Body of pancreas (tissue), 4 donors: ENCODE measurements around the gene TNIP1. TPM values are rescaled to one million over a fixed set of nuclear protein-coding genes. Genes with fewer than 3 reads are reported as not detected.
A peak's percentile ranks its signal among the peaks of the same experiment; 100 is the strongest.

Experiments used
- ATAC-seq: fragments of 150-250 bp; one replicate; pipeline ENCODE4 v1.9.1; 2016
- DNase-seq, 4 donors: peaks; one replicate each; pipeline ENCODE4 v3.0.0-alpha.2; 2019
- H3K27ac ChIP-seq, 4 donors: fragments of 200-600 bp; sonication (generic); 1 replicate in 3 of 4; 2 replicates in 1 of 4; pipeline versions ENCODE4 v1.5.1 to v1.6.1; 2016 to 2019; ENCODE audit warnings: mild to moderate bottlenecking in 1 of 4, mixed read lengths in 1 of 4, moderate library complexity in 1 of 4
- H3K27me3 ChIP-seq, 2 donors: fragments of 200-600 bp; sonication (generic); one replicate each; pipeline ENCODE4 v1.6.0; 2016; ENCODE audit warnings: mild to moderate bottlenecking in 1 of 2
- H3K36me3 ChIP-seq, 2 donors: fragments of 200-600 bp; sonication (generic); replicated peaks in 1 of 2; 2 replicates each; pipeline ENCODE4 v1.5.1; 2016; ENCODE audit warnings: low read depth in 2 of 2; ENCODE audit not compliant: insufficient read depth in 1 of 2
- H3K4me1 ChIP-seq: fragments of 200-600 bp; sonication (generic); one replicate; pipeline ENCODE4 v1.6.0; 2016
- H3K4me3 ChIP-seq, 2 donors: fragments of 200-600 bp; sonication (generic); 1 replicate in 1 of 2; 2 replicates in 1 of 2; pipeline ENCODE4 v1.5.1; 2016 to 2019
- H3K9me3 ChIP-seq, 3 donors: fragments of 200-600 bp; sonication (generic); 1 replicate in 2 of 3; 2 replicates in 1 of 3; pipeline ENCODE4 v1.5.1; 2016
- CTCF ChIP-seq, 7 experiments: fragments of 450-650 bp in 4 of 7; fragments of 200-600 bp in 3 of 7; sonication (generic) in 3 of 7; IDR thresholded peaks; one replicate each; pipeline ENCODE4 v1.5.1; 2016 to 2019; ENCODE audit warnings: antibody characterized with exemption in 7 of 7
- POLR2A ChIP-seq, 3 donors: fragments of 450-650 bp; IDR thresholded peaks; one replicate each; pipeline ENCODE4 v1.6.1; 2016; ENCODE audit warnings: antibody characterized with exemption in 3 of 3, mild to moderate bottlenecking in 2 of 3
- WGBS, 2 donors: methylation state at CpG; one replicate each; pipeline ENCODE4 v1.1.5; 2017; 5-methylcytosine and 5-hydroxymethylcytosine counted together
- intact Hi-C: fragments of 100-400 bp; cut with DNase I; formaldehyde crosslinking; loops from one replicate; pipeline ENCODE4 v1.15.1; 2023
- total RNA-seq, 2 donors: library from RNA; depleted of rRNA; stranded (reverse); fragments of >200 nt; gene quantifications; one replicate each; pipeline ENCODE4 v1.1.0, GENCODE V29; 2016

Gene TNIP1
- total RNA-seq, 2 donors from 2014 or later: 89.3 to 111 TPM

- no peak for TF ChIP-seq CTCF (IDR thresholded peaks at IDR 0.05)
- TF ChIP-seq POLR2A (IDR thresholded peaks at IDR 0.05): no peak
- DNase-seq (peak in 1 of 4 donors; percentile 43), ATAC-seq (peak; percentile 52)
- intact Hi-C loops: no loop called here
- Histone ChIP-seq H3K9me3 (no peaks in the 10 kb centered on the region), H3K27me3 (no peaks in the 10 kb centered on the region), H3K4me1 (peaks cover 3% of the 10 kb centered on the region), H3K27ac (peak overlapping the region in 1 of 4 donors; percentile 9), H3K4me3 (no peak overlapping the region), H3K36me3 (peaks cover 16 to 61% of the 10 kb centered on the region in 2 donors)
- 58 to 60% methylated on average over 12 of the region's 12 CpGs for WGBS, 2 donors
Measured at GRCh38 chr5:151037561-151038411, 43.0 kb downstream of the TNIP1 start.

- TF ChIP-seq POLR2A (IDR thresholded peaks at IDR 0.05): no peak
- no peak for TF ChIP-seq CTCF (IDR thresholded peaks at IDR 0.05)
- peaks cover 3% of the 10 kb centered on the region for H3K4me1 ChIP-seq
- no peak overlapping the region for H3K27ac ChIP-seq
- WGBS, 2 donors: 76 to 79% methylated on average over 6 of the region's 6 CpGs
- ATAC-seq: no peak
- intact Hi-C loops: no loop called here
- H3K9me3 ChIP-seq: no peaks in the 10 kb centered on the region
- no peaks in the 10 kb centered on the region for H3K27me3 ChIP-seq
- peaks cover 16 to 65% of the 10 kb centered on the region in 2 donors for H3K36me3 ChIP-seq
- no peak for DNase-seq
- H3K4me3 ChIP-seq: no peak overlapping the region
Measured at GRCh38 chr5:151036556-151036955, 44.3 kb downstream of the TNIP1 start.

GRCh38 chr5:151034422-151035379, 46.1 kb downstream of the TNIP1 start:
- H3K36me3 ChIP-seq: peaks cover 4 to 65% of the 10 kb centered on the region in 2 donors
- no peaks in the 10 kb centered on the region for H3K27me3 ChIP-seq
- 91 to 97% methylated on average over 19 of the region's 19 CpGs for WGBS, 2 donors
- intact Hi-C loops: no loop called here
- ATAC-seq: no peak
- no peak for DNase-seq
- TF ChIP-seq POLR2A (IDR thresholded peaks at IDR 0.05) (no peak), CTCF (IDR thresholded peaks at IDR 0.05) (no peak)
- no peak overlapping the region for H3K4me3 ChIP-seq
- no peak overlapping the region for H3K27ac ChIP-seq
- peaks cover 3% of the 10 kb centered on the region for H3K4me1 ChIP-seq
- no peaks in the 10 kb centered on the region for H3K9me3 ChIP-seq

- intact Hi-C loops: no loop called here
- 91 to 97% methylated on average over 14 of the region's 14 CpGs for WGBS, 2 donors
- peaks cover 4 to 62% of the 10 kb centered on the region in 2 donors for H3K36me3 ChIP-seq
- H3K27me3 ChIP-seq: no peaks in the 10 kb centered on the region
- no peaks in the 10 kb centered on the region for H3K4me1 ChIP-seq
- ATAC-seq (no peak), DNase-seq (peak in 1 of 4 donors; percentile 5)
- H3K4me3 ChIP-seq: no peak overlapping the region
- no peak for TF ChIP-seq CTCF (IDR thresholded peaks at IDR 0.05)
- TF ChIP-seq POLR2A (IDR thresholded peaks at IDR 0.05): no peak
- H3K9me3 ChIP-seq: no peaks in the 10 kb centered on the region
- H3K27ac ChIP-seq: no peak overlapping the region
Measured at GRCh38 chr5:151033217-151033934, 47.5 kb downstream of the TNIP1 start.
